SK-N-SH treated with all-trans-retinoic acid at 6 μM for 48 hours (cell line): Measurements from ENCODE around the gene DLK1.

Experiments used
- ATAC-seq: fragments of 200-7000 bp; cut with Tn5 transposase; 3 replicates; pipeline ENCODE4 v1.9.1; 2020; ENCODE audit warnings: mild to moderate bottlenecking, moderate library complexity
- ARNTL ChIP-seq: fragments of 450-650 bp; formaldehyde crosslinking; IDR thresholded peaks from 2 replicates; pipeline ENCODE4 v1.5.0; 2020; ENCODE audit warnings: low read depth, mild to moderate bottlenecking, moderate library complexity, borderline replicate concordance
- BACH2 ChIP-seq: fragments of 250-450 bp; sonication (Bioruptor Pico); IDR thresholded peaks from 2 replicates; pipeline ENCODE4 v1.9.0; 2021; ENCODE audit warnings: mild to moderate bottlenecking, borderline replicate concordance
- CREB5 ChIP-seq: fragments of 250-450 bp; sonication (Bioruptor Pico); IDR thresholded peaks from 2 replicates; pipeline ENCODE4 v1.5.1; 2020; ENCODE audit warnings: low read depth, mild to moderate bottlenecking, moderate library complexity
- CSDC2 ChIP-seq: fragments of 250-450 bp; sonication (Bioruptor Pico); IDR thresholded peaks from 2 replicates; pipeline ENCODE4 v1.5.0; 2020; ENCODE audit warnings: mild to moderate bottlenecking, moderate library complexity
- CSRNP3 ChIP-seq: fragments of 250-450 bp; sonication (Bioruptor Pico); IDR thresholded peaks from 2 replicates; pipeline ENCODE4 v1.5.1; 2021; ENCODE audit warnings: mild to moderate bottlenecking, moderate library complexity
- ESRRG ChIP-seq: fragments of 250-450 bp; sonication (Bioruptor Pico); IDR thresholded peaks from 2 replicates; pipeline ENCODE4 v1.6.1; 2021; ENCODE audit warnings: mild to moderate bottlenecking
- GLIS3 ChIP-seq: fragments of 250-450 bp; sonication (Bioruptor Pico); IDR thresholded peaks from 2 replicates; pipeline ENCODE4 v1.5.0; 2020; ENCODE audit warnings: mild to moderate bottlenecking, moderate library complexity
- ISL1 ChIP-seq: fragments of 250-450 bp; sonication (Bioruptor Pico); IDR thresholded peaks from 2 replicates; pipeline ENCODE4 v2.1.2; 2022; ENCODE audit warnings: mild to moderate bottlenecking, moderate library complexity
- OSR1 ChIP-seq: fragments of 250-450 bp; sonication (Bioruptor Pico); IDR thresholded peaks from 2 replicates; pipeline ENCODE4 v1.8.0; 2022; ENCODE audit warnings: moderate library complexity, mild to moderate bottlenecking, inconsistent platforms
- PATZ1 ChIP-seq: fragments of 250-450 bp; sonication (Bioruptor Pico); IDR thresholded peaks from 2 replicates; pipeline ENCODE4 v1.8.0; 2020; ENCODE audit warnings: mild to moderate bottlenecking, moderate library complexity, borderline replicate concordance
- POU6F1 ChIP-seq: fragments of 250-450 bp; sonication (Bioruptor Pico); IDR thresholded peaks from 2 replicates; pipeline ENCODE4 v1.8.0; 2021; ENCODE audit warnings: low read depth, mild to moderate bottlenecking, moderate library complexity, borderline replicate concordance
- PPARA ChIP-seq: fragments of 250-450 bp; sonication (Bioruptor Pico); IDR thresholded peaks from 2 replicates; pipeline ENCODE4 v1.5.0; 2020; ENCODE audit warnings: mild to moderate bottlenecking, borderline replicate concordance
- RARB ChIP-seq: fragments of 250-450 bp; sonication (Bioruptor Pico); IDR thresholded peaks from 2 replicates; pipeline ENCODE4 v1.8.0; 2021; ENCODE audit warnings: mild to moderate bottlenecking, moderate library complexity
- SNAI2 ChIP-seq: fragments of 250-450 bp; sonication (Bioruptor Pico); IDR thresholded peaks from 2 replicates; pipeline ENCODE4 v1.5.0; 2020; ENCODE audit warnings: mild to moderate bottlenecking, moderate library complexity
- TCF4 ChIP-seq: fragments of 250-450 bp; sonication (Bioruptor Pico); IDR thresholded peaks from 2 replicates; pipeline ENCODE4 v1.8.0; 2021; ENCODE audit warnings: mild to moderate bottlenecking, moderate library complexity, borderline replicate concordance
- TOX ChIP-seq: fragments of 250-450 bp; sonication (Bioruptor Pico); IDR thresholded peaks from 2 replicates; pipeline ENCODE4 v1.8.0; 2021; ENCODE audit warnings: mild to moderate bottlenecking, moderate library complexity, borderline replicate concordance
- TSHZ2 ChIP-seq: fragments of 250-450 bp; sonication (Bioruptor Pico); IDR thresholded peaks from 2 replicates; pipeline ENCODE4 v1.5.0; 2020; ENCODE audit warnings: mild to moderate bottlenecking, moderate library complexity
- ZC3H10 ChIP-seq: fragments of 250-450 bp; sonication (Bioruptor Pico); IDR thresholded peaks from 2 replicates; pipeline ENCODE4 v1.5.1; 2021; ENCODE audit warnings: mild to moderate bottlenecking, moderate library complexity
- ZFP3 ChIP-seq: fragments of 250-450 bp; sonication (Bioruptor Pico); IDR thresholded peaks from 2 replicates; pipeline ENCODE4 v1.5.0; 2020; ENCODE audit warnings: mild to moderate bottlenecking, moderate library complexity
- ZFP30 ChIP-seq: fragments of 450-650 bp; formaldehyde crosslinking; IDR thresholded peaks from 2 replicates; pipeline ENCODE4 v1.5.0; 2022; ENCODE audit warnings: mild to moderate bottlenecking, moderate library complexity
- ZNF565 ChIP-seq: fragments of 450-650 bp; formaldehyde crosslinking; conservative IDR thresholded peaks from 2 replicates; pipeline ENCODE4 v1.5.0; 2020; ENCODE audit warnings: low read depth, mild to moderate bottlenecking, moderate library complexity
- ZNF70 ChIP-seq: fragments of 450-650 bp; formaldehyde crosslinking; IDR thresholded peaks from 2 replicates; pipeline ENCODE4 v1.5.0; 2020; ENCODE audit warnings: mild to moderate bottlenecking, moderate library complexity
- ZNF8 ChIP-seq: fragments of 450-650 bp; formaldehyde crosslinking; IDR thresholded peaks from 2 replicates; pipeline ENCODE4 v1.5.0; 2020; ENCODE audit warnings: mild to moderate bottlenecking, moderate library complexity

The DLK1 gene

GRCh38 chr14:100780246-100780645 is 53.6 kb downstream of the DLK1 start:
- no peak for TF ChIP-seq PPARA (CRISPR knock-in tag)
- no peak for TF ChIP-seq ARNTL (CRISPR knock-in tag)
- no peak for TF ChIP-seq ZNF70
- no peak for TF ChIP-seq ZC3H10 (CRISPR knock-in tag)
- no peak for TF ChIP-seq ZNF565 (CRISPR knock-in tag)
- TF ChIP-seq ZFP3: no peak
- TF ChIP-seq CREB5 (CRISPR knock-in tag): no peak
- TF ChIP-seq TCF4 (CRISPR knock-in tag): no peak
- TF ChIP-seq CSRNP3: no peak
- TF ChIP-seq CSDC2 (CRISPR knock-in tag): no peak
- no peak for TF ChIP-seq ZFP30 (CRISPR knock-in tag)
- TF ChIP-seq PATZ1 (CRISPR knock-in tag): no peak
- TF ChIP-seq GLIS3: no peak
- TF ChIP-seq SNAI2 (CRISPR knock-in tag): no peak
- TF ChIP-seq BACH2 (CRISPR knock-in tag): no peak
- no peak for TF ChIP-seq OSR1 (CRISPR knock-in tag)
- no peak for TF ChIP-seq RARB
- TF ChIP-seq ZNF8: no peak
- TF ChIP-seq TSHZ2 (CRISPR knock-in tag): no peak
- TF ChIP-seq POU6F1 (CRISPR knock-in tag): no peak
- ATAC-seq: no peak

GRCh38 chr14:100780646-100781355 is 54.1 kb downstream of the DLK1 start:
- TF ChIP-seq ISL1 (CRISPR knock-in tag) (no peak), ESRRG (CRISPR knock-in tag) (no peak), CSDC2 (CRISPR knock-in tag) (no peak), RARB (no peak), CREB5 (CRISPR knock-in tag) (no peak), TOX (CRISPR knock-in tag) (no peak), ZNF70 (no peak), POU6F1 (CRISPR knock-in tag) (no peak), ZNF565 (CRISPR knock-in tag) (no peak), ZC3H10 (CRISPR knock-in tag) (no peak), PATZ1 (CRISPR knock-in tag) (no peak), ZNF8 (no peak), ZFP30 (CRISPR knock-in tag) (no peak), GLIS3 (no peak)
- ATAC-seq: no peak
